ENCODE results near the gene CLCC1.

GRCh38 chr1:108983114-108983513 lies 19.8 kb upstream of the CLCC1 start:
- TF ChIP-seq REST (IDR thresholded peaks at IDR 0.05; ENCODE audit: unreplicated experiment) (no peak), CTCF (conservative IDR thresholded peaks at IDR 0.05; ENCODE audit: low read depth in 2 of 2) (no peak), JUNB (IDR thresholded peaks at IDR 0.05; ENCODE audit: unreplicated experiment) (no peak), EZH2phosphoT487 (IDR thresholded peaks at IDR 0.05; ENCODE audit: unreplicated experiment) (no peak), ZNF462 (CRISPR knock-in tag; IDR thresholded peaks at IDR 0.05) (no peak), POLR2AphosphoS5 (IDR thresholded peaks at IDR 0.05; ENCODE audit: low read depth) (no peak), EZH2 (IDR thresholded peaks at IDR 0.05; ENCODE audit: low read depth, unreplicated experiment) (no peak), CREB1 (CRISPR knock-in tag; IDR thresholded peaks at IDR 0.05; ENCODE audit: low read depth) (no peak), ZNF114 (CRISPR knock-in tag; IDR thresholded peaks at IDR 0.05) (no peak), ETS1 (IDR thresholded peaks at IDR 0.05) (no peak), ZNF331 (CRISPR knock-in tag; IDR thresholded peaks at IDR 0.05; ENCODE audit: low read depth) (no peak)

Data from GM23338 (cell line).